WTC11 (cell line): ENCODE data around the gene GNG2.

ENCODE experiments used
- CTCF ChIP-seq: fragments of 200-600 bp; IDR thresholded peaks from 2 replicates; pipeline ENCODE4 v1.8.0; 2022; ENCODE audit warnings: antibody characterized with exemption
- ELF4 ChIP-seq: sonication (generic); formaldehyde crosslinking; IDR thresholded peaks from 2 replicates; pipeline ENCODE4 v1.8.1; 2022; ENCODE audit warnings: low read depth, mild to moderate bottlenecking, moderate library complexity, missing genetic modification reagents
- FOXK1 ChIP-seq: sonication (generic); formaldehyde crosslinking; IDR thresholded peaks from 2 replicates; pipeline ENCODE4 v1.8.0; 2022; ENCODE audit warnings: mild to moderate bottlenecking, moderate library complexity, missing genetic modification reagents
- NFYB ChIP-seq: sonication (generic); formaldehyde crosslinking; conservative IDR thresholded peaks from 2 replicates; pipeline ENCODE4 v1.8.0; 2022; ENCODE audit warnings: low read depth, missing genetic modification reagents
- NR1H2 ChIP-seq: sonication (generic); formaldehyde crosslinking; IDR thresholded peaks from 2 replicates; pipeline ENCODE4 v1.9.0; 2021; ENCODE audit warnings: mild to moderate bottlenecking, moderate library complexity, missing genetic modification reagents
- SP1 ChIP-seq: sonication (generic); formaldehyde crosslinking; conservative IDR thresholded peaks from 2 replicates; pipeline ENCODE4 v1.8.1; 2022; ENCODE audit warnings: missing genetic modification reagents

DNA sequence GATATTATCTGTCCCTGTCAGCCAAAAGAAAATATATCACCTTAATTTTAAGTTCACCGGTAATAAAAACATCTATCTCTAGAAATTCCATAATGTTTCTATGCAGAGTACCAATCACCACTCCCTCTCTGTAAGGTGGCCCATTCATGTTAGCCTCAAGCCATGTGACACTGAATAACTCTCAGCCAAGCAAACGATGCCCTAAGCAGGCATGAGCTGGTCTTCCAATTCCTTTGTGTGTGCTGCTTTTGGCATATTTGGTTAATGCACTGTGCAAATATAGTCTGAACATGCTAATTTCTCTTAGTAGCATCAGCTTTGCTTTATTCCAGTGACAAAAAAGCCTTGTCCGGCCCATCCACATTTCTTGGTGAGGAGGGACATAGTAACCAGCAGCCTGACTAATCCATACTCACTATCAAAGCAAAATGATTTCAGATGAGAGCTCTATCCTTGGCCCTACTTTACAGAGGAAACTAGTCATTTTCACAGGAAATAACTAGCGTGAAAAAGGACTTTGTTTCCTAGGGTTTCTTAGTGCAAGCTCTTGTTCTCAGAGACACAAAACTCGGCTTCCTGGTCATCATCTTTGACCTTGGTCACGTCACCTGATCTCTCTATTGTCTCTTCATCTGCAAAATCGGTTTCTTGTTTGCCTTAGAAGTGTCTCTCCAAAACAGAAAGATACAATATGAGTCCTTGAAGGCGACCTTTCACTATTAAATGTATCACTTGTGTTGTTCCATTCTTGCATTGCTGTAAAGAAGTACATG lies 69.7 kb downstream of the GNG2 start:
- TF ChIP-seq NR1H2 (CRISPR knock-in tag) (no peak), CTCF (no peak), ELF4 (no peak), NFYB (CRISPR knock-in tag) (no peak), SP1 (no peak), FOXK1 (CRISPR knock-in tag) (no peak)
